ENCODE data around the gene SPINT1. TPM values are rescaled to one million over a fixed set of nuclear protein-coding genes. Genes with fewer than 3 reads are reported as not detected.

Gene SPINT1
- total RNA-seq, 1 donor from 2014 or later: 145 TPM

GRCh38 chr15:40850576-40851112 is 6.8 kb downstream of the SPINT1 start:
- TF ChIP-seq CTCF (IDR thresholded peaks at IDR 0.05; ENCODE audit: insufficient read depth, low read length, severe bottlenecking): no peak
- no peaks in the 10 kb centered on the region for H3K27me3 ChIP-seq (ENCODE audit: control insufficient read depth, insufficient read depth, low read length)
- no peak for FAIRE-seq
- H3K36me3 ChIP-seq (ENCODE audit: control insufficient read depth, insufficient read depth, low read length): peaks cover 42% of the 10 kb centered on the region
- DNase-seq (ENCODE audit: low read depth): no peak
- H3K4me3 ChIP-seq (ENCODE audit: low read depth, low read length): no peak overlapping the region

GRCh38 chr15:40852529-40852928 is 8.7 kb downstream of the SPINT1 start:
- TF ChIP-seq CTCF (IDR thresholded peaks at IDR 0.05; ENCODE audit: insufficient read depth, low read length, severe bottlenecking): no peak

GRCh38 chr15:40853241-40853890 is 9.5 kb downstream of the SPINT1 start:
- Histone ChIP-seq H3K4me3 (ENCODE audit: low read depth, low read length) (no peak overlapping the region), H3K27me3 (ENCODE audit: control insufficient read depth, insufficient read depth, low read length) (no peaks in the 10 kb centered on the region), H3K36me3 (ENCODE audit: control insufficient read depth, insufficient read depth, low read length) (peaks cover 49% of the 10 kb centered on the region)
- no peak for TF ChIP-seq CTCF (IDR thresholded peaks at IDR 0.05; ENCODE audit: insufficient read depth, low read length, severe bottlenecking)
- no peak for FAIRE-seq
- DNase-seq (ENCODE audit: low read depth): no peak

More at GRCh38 chr15:40852529-40852928, 8.7 kb downstream of the SPINT1 start:
- no peaks in the 10 kb centered on the region for H3K27me3 ChIP-seq (ENCODE audit: control insufficient read depth, insufficient read depth, low read length)
- FAIRE-seq: no peak
- peaks cover 52% of the 10 kb centered on the region for H3K36me3 ChIP-seq (ENCODE audit: control insufficient read depth, insufficient read depth, low read length)
- DNase-seq (ENCODE audit: low read depth): no peak
- H3K4me3 ChIP-seq (ENCODE audit: low read depth, low read length): no peak overlapping the region

GRCh38 chr15:40854161-40854560 is 10.3 kb downstream of the SPINT1 start:
- no peak for TF ChIP-seq CTCF (IDR thresholded peaks at IDR 0.05; ENCODE audit: insufficient read depth, low read length, severe bottlenecking)
- peaks cover 52% of the 10 kb centered on the region for H3K36me3 ChIP-seq (ENCODE audit: control insufficient read depth, insufficient read depth, low read length)
- no peaks in the 10 kb centered on the region for H3K27me3 ChIP-seq (ENCODE audit: control insufficient read depth, insufficient read depth, low read length)
- FAIRE-seq: no peak
- no peak overlapping the region for H3K4me3 ChIP-seq (ENCODE audit: low read depth, low read length)
- DNase-seq (ENCODE audit: low read depth): no peak

- no peak overlapping the region for H3K4me3 ChIP-seq (ENCODE audit: low read depth, low read length)
- H3K36me3 ChIP-seq (ENCODE audit: control insufficient read depth, insufficient read depth, low read length): peaks cover 44% of the 10 kb centered on the region
- DNase-seq (ENCODE audit: low read depth) (no peak), FAIRE-seq (no peak)
- no peaks in the 10 kb centered on the region for H3K27me3 ChIP-seq (ENCODE audit: control insufficient read depth, insufficient read depth, low read length)
- no peak for TF ChIP-seq CTCF (IDR thresholded peaks at IDR 0.05; ENCODE audit: insufficient read depth, low read length, severe bottlenecking)
These were observed 11.9 kb downstream of the SPINT1 start for GRCh38 chr15:40855706-40856234.
